ENCODE measurements around the gene WWOX. TPM values are rescaled to one million over a fixed set of nuclear protein-coding genes. Genes with fewer than 3 reads are reported as not detected.
"Not testable (repeated sequence)": the region's sequence is repeated elsewhere in the genome, so short reads cannot be mapped to it uniquely, and the experiment has no call there.

The WWOX gene
- total RNA-seq, 6 donors from 2014 or later: 18.7 to 167 (median 31.0) TPM

DNA sequence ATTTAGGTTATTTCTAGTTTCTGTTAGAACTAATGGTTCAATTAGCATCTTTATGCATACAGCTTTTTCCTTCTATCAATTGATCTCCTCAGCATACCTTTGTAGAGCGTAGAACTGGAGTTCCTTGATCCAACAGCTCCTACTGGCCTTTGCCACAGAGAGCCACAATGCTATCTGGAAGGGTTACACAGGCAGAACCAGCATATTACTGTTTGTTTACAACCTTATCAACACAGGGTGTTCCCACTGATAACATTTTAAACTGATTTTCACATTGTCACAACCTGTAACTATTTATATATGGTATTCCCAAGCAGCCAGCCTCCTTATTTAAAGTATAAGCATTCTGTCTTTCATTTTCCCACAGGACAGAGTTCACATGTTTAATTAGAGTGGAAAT lies 1118.9 kb downstream of the WWOX start:
- Histone ChIP-seq H3K4me3 (no peak overlapping the region), H3K9me3 (no peaks in the 10 kb centered on the region), H3K4me1 (no peaks in the 10 kb centered on the region), H3K27me3 (no peaks in the 10 kb centered on the region), H3K36me3 (no peaks in the 10 kb centered on the region), H3K27ac (no peak overlapping the region)
- TF ChIP-seq POLR2A (IDR thresholded peaks at IDR 0.05) (no peak), POLR2AphosphoS5 (IDR thresholded peaks at IDR 0.05) (no peak), EP300 (IDR thresholded peaks at IDR 0.05) (no peak)
- TF ChIP-seq, protein P1, sequence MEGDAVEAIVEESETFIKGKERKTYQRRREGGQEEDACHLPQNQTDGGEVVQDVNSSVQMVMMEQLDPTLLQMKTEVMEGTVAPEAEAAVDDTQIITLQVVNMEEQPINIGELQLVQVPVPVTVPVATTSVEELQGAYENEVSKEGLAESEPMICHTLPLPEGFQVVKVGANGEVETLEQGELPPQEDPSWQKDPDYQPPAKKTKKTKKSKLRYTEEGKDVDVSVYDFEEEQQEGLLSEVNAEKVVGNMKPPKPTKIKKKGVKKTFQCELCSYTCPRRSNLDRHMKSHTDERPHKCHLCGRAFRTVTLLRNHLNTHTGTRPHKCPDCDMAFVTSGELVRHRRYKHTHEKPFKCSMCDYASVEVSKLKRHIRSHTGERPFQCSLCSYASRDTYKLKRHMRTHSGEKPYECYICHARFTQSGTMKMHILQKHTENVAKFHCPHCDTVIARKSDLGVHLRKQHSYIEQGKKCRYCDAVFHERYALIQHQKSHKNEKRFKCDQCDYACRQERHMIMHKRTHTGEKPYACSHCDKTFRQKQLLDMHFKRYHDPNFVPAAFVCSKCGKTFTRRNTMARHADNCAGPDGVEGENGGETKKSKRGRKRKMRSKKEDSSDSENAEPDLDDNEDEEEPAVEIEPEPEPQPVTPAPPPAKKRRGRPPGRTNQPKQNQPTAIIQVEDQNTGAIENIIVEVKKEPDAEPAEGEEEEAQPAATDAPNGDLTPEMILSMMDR (IDR thresholded peaks at IDR 0.05): no peak
- WGBS, 2 donors: 71 to 100% methylated on average over 1 of the region's 1 CpG
- ATAC-seq (ENCODE audit: low FRiP score in 2 of 2) (no peak), DNase-seq (no peak)

DNA sequence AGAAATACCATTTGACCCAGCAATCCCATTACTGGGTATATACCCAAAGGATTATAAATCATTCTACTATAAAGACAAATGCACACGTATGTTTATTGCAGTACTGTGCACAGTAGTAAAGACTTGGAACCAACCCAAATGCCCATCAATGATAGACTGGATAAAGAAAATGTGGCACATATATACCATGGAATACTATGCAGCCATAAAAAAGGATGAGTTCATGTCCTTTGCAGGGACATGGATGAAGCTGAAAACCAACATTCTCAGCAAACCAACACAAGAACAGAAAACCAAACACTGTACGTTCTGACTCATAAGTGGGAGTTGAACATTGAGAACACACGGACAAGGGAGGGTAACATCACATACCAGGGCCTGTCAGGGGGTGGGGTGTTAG lies 1126.5 kb downstream of the WWOX start:
- H3K4me1 ChIP-seq; H3K9me3 ChIP-seq; ATAC-seq (ENCODE audit: low FRiP score in 2 of 2); DNase-seq; H3K36me3 ChIP-seq; H3K27ac ChIP-seq; H3K27me3 ChIP-seq; H3K4me3 ChIP-seq: not testable (repeated sequence)
- 90 to 96% methylated on average over 3 of the region's 3 CpGs for WGBS, 2 donors

DNA sequence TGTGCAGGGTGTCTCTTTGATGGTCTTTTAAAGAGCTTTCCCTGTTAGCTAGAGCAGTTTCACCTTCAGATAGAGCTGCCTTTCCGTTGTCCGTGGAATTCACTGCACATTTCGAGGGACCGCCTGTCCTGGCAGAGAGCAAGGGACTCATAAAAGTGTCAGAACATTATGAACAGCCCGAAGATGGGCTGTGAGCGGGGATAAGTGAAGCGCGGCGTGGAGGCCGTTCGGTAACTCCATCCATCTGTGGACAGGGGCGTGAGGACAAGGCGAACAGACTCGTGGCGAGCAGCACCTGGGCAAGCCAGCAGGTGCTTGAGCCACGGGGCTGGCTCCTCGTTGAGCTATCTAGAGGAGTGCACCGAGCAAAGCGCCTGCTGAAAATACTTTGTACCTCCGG lies 1129.9 kb downstream of the WWOX start:
- Histone ChIP-seq H3K27ac (no peak overlapping the region), H3K36me3 (no peaks in the 10 kb centered on the region), H3K9me3 (no peaks in the 10 kb centered on the region), H3K27me3 (no peaks in the 10 kb centered on the region), H3K4me1 (no peaks in the 10 kb centered on the region), H3K4me3 (no peak overlapping the region)
- TF ChIP-seq, protein P1 (IDR thresholded peaks at IDR 0.05): no peak
- TF ChIP-seq POLR2A (IDR thresholded peaks at IDR 0.05) (no peak), EP300 (IDR thresholded peaks at IDR 0.05) (no peak), POLR2AphosphoS5 (IDR thresholded peaks at IDR 0.05) (no peak)
- DNase-seq (peak in 1 of 2 donors; percentile 29), ATAC-seq (ENCODE audit: low FRiP score in 2 of 2) (no peak)
- WGBS, 2 donors: 91 to 93% methylated on average over 11 to 20 of the region's 20 CpGs

DNA sequence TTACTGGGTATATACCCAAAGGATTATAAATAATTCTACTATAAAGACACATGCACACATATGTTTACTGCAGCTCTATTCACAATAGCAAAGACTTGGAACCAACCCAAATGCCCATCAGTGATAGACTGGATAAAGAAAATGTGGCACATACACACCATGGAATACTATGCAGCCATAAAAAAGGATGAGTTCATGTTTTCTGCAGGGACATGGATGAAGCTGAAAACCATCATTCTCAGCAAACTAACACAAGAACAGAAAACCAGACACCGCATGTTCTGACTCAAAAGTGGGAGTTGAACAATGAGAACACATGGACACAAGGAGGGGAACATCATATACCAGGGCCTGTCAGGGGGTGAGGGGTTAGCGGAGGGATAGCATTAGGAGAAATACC lies 1146.2 kb downstream of the WWOX start:
- not testable (repeated sequence) for H3K27ac ChIP-seq; DNase-seq; ATAC-seq (ENCODE audit: low FRiP score in 2 of 2); H3K4me1 ChIP-seq; H3K27me3 ChIP-seq; H3K36me3 ChIP-seq; H3K4me3 ChIP-seq; H3K9me3 ChIP-seq
- 91 to 98% methylated on average over 2 of the region's 2 CpGs for WGBS, 2 donors

DNA sequence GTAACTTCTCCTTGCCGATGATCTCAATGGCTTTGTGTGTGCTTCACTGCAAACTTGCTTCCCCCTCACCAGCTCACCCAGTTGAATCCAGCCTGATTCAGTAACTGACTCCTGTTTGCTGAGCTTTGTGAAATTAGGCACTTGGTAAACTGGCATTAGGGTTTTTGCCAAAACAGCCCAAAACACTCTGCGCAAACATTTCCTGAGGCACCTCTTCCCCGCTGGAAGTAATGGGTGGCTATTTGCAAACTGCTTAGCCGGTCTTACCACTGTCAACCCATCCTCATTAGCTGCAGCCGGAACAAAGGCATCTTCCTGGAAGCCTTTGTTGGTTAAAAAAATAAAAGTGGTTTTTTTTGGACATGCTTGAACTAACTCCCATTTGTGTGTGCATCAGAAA lies 1147.9 kb downstream of the WWOX start:
- 84 to 87% methylated on average over 5 of the region's 5 CpGs for WGBS, 2 donors
- ATAC-seq (ENCODE audit: low FRiP score in 2 of 2) (no peak), DNase-seq (no peak)
- Histone ChIP-seq H3K27me3 (no peaks in the 10 kb centered on the region), H3K27ac (no peak overlapping the region), H3K36me3 (no peaks in the 10 kb centered on the region), H3K9me3 (no peaks in the 10 kb centered on the region), H3K4me1 (no peaks in the 10 kb centered on the region), H3K4me3 (no peak overlapping the region)
- no peak for TF ChIP-seq EP300 (IDR thresholded peaks at IDR 0.05)
- TF ChIP-seq, protein P1 (IDR thresholded peaks at IDR 0.05): no peak
- no peak for TF ChIP-seq POLR2AphosphoS5 (IDR thresholded peaks at IDR 0.05)
- no peak for TF ChIP-seq POLR2A (IDR thresholded peaks at IDR 0.05)

DNA sequence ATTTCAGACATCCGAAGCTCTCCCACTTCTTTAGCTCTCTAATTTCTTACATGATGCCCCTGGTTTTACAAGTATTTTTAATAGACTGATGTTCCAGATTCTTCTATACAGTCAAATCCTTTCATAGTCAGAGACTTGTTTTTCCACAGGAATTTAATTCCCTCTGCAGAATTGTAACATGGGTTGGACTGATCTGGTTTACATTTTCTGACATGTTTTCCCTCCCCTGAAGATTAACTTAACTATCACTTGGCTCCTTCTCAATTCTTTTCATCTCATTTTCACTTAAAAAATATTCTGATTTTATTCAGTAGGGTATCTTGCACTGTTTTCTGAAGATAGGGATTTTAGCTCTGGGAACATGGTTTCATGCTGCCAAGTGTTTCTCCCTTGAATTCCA lies 1148.9 kb downstream of the WWOX start:
- Histone ChIP-seq H3K27me3 (no peaks in the 10 kb centered on the region), H3K36me3 (no peaks in the 10 kb centered on the region), H3K4me3 (no peak overlapping the region), H3K4me1 (no peaks in the 10 kb centered on the region), H3K9me3 (no peaks in the 10 kb centered on the region), H3K27ac (no peak overlapping the region)
- TF ChIP-seq POLR2A (IDR thresholded peaks at IDR 0.05): no peak
- no peak for TF ChIP-seq POLR2AphosphoS5 (IDR thresholded peaks at IDR 0.05)
- no peak for TF ChIP-seq EP300 (IDR thresholded peaks at IDR 0.05)
- DNase-seq: no peak
- no peak for ATAC-seq (ENCODE audit: low FRiP score in 2 of 2)
- 97 to 100% methylated on average over 1 of the region's 1 CpG for WGBS, 2 donors
